Upper lobe of left lung (tissue), 6 donors: ENCODE measurements around the gene PTX4. TPM values are rescaled to one million over a fixed set of nuclear protein-coding genes. Genes with fewer than 3 reads are reported as not detected.

Source experiments
- ATAC-seq, 2 donors: fragments of 200-7000 bp; cut with Tn5 transposase; one replicate each; pipeline ENCODE4 v1.9.1; 2022; ENCODE audit warnings: mild to moderate bottlenecking in 2 of 2, moderate library complexity in 2 of 2; ENCODE audit not compliant: low FRiP score in 2 of 2
- DNase-seq, 2 donors: peaks; one replicate each; pipeline ENCODE4 v3.0.0-alpha.2; 2019 to 2020
- H3K27ac ChIP-seq, 4 donors: fragments of 200-600 bp; sonication (generic); one replicate each; pipeline ENCODE4 v1.5.1; 2016 to 2019
- H3K27me3 ChIP-seq, 4 donors: fragments of 200-600 bp; sonication (generic); one replicate each; pipeline ENCODE4 v1.5.1; 2017 to 2019
- H3K36me3 ChIP-seq, 4 donors: fragments of 200-600 bp; sonication (generic); one replicate each; pipeline ENCODE4 v1.5.1; 2016 to 2019
- H3K4me1 ChIP-seq, 4 donors: fragments of 200-600 bp; sonication (generic); one replicate each; pipeline ENCODE4 v1.5.1; 2018 to 2019
- H3K4me3 ChIP-seq, 4 donors: fragments of 200-600 bp; sonication (generic); one replicate each; pipeline ENCODE4 v1.5.1; 2017 to 2019; ENCODE audit warnings: mild to moderate bottlenecking in 2 of 4, moderate library complexity in 1 of 4
- H3K9me3 ChIP-seq, 4 donors: fragments of 200-600 bp; sonication (generic); one replicate each; pipeline ENCODE4 v1.5.1; 2018 to 2019
- EP300 ChIP-seq, 4 donors: sonication (generic); formaldehyde crosslinking; IDR thresholded peaks; one replicate each; pipeline ENCODE4 v1.5.1; 2017; ENCODE audit warnings: antibody characterized with exemption in 4 of 4, control low read depth in 2 of 4
- POLR2A ChIP-seq, 4 donors: fragments of 450-650 bp; IDR thresholded peaks; one replicate each; pipeline ENCODE4 v1.5.1; 2016 to 2017; ENCODE audit warnings: antibody characterized with exemption in 4 of 4, mild to moderate bottlenecking in 2 of 4
- POLR2AphosphoS5 ChIP-seq, 2 donors: sonication (generic); formaldehyde crosslinking; IDR thresholded peaks; one replicate each; pipeline ENCODE4 v1.5.1; 2017; ENCODE audit warnings: antibody characterized with exemption in 2 of 2
- WGBS, 2 donors: methylation state at CpG; one replicate each; pipeline ENCODE4 v1.1.5; 2017 to 2018; 5-methylcytosine and 5-hydroxymethylcytosine counted together
- total RNA-seq, 6 donors: library from RNA; depleted of rRNA in 4 of 6; stranded (reverse); fragments of >200 nt in 4 of 6; gene quantifications; one replicate each; pipeline versions ENCODE4 v1.1.0 to v1.2.1, GENCODE V29; 2016 to 2021
- TF ChIP-seq, protein P1 (sequence below), 6 experiments: fragments of 450-650 bp in 4 of 6; fragments of 200-600 bp in 2 of 6; sonication (generic) in 2 of 6; IDR thresholded peaks; one replicate each; pipeline ENCODE4 v1.5.1; 2016 to 2019; ENCODE audit warnings: antibody characterized with exemption in 6 of 6
- donor health status: DM: no; HTN: no; CAD: no; lungs with moderate emphysema.
- donor health status: DM: no; HTN: yes; CAD: no; lungs with severe emphysema.

Gene PTX4
- total RNA-seq, 6 donors from 2014 or later, result 0.30 to 0.34 (median 0.34) TPM; not detected in 3

DNA sequence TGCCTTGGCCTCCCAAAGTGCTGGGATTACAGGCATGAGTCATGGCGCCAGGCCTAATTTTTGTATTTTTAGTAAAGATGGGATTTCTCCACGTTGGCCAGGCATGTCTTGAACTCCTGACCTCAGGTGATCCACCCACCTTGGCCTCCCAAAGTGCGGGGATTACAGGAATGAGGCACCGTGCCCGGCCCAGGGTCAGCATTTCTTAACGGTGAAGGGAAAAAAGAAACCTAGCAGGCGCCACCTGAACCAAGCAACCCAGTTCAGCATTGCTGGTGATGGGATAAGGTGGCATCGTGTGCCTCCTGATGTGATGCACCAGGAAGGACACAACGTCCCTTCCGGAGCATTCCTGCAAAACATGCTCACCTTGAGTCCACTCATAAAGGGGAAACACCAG lies 11.7 kb downstream of the PTX4 start:
- H3K27me3 ChIP-seq, result no peaks in the 10 kb centered on the region
- TF ChIP-seq POLR2AphosphoS5 (IDR thresholded peaks at IDR 0.05), result no peak
- no peak for TF ChIP-seq POLR2A (IDR thresholded peaks at IDR 0.05)
- TF ChIP-seq EP300 (IDR thresholded peaks at IDR 0.05), result no peak
- TF ChIP-seq, protein P1, sequence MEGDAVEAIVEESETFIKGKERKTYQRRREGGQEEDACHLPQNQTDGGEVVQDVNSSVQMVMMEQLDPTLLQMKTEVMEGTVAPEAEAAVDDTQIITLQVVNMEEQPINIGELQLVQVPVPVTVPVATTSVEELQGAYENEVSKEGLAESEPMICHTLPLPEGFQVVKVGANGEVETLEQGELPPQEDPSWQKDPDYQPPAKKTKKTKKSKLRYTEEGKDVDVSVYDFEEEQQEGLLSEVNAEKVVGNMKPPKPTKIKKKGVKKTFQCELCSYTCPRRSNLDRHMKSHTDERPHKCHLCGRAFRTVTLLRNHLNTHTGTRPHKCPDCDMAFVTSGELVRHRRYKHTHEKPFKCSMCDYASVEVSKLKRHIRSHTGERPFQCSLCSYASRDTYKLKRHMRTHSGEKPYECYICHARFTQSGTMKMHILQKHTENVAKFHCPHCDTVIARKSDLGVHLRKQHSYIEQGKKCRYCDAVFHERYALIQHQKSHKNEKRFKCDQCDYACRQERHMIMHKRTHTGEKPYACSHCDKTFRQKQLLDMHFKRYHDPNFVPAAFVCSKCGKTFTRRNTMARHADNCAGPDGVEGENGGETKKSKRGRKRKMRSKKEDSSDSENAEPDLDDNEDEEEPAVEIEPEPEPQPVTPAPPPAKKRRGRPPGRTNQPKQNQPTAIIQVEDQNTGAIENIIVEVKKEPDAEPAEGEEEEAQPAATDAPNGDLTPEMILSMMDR (IDR thresholded peaks at IDR 0.05), result no peak
- no peak for DNase-seq
- H3K36me3 ChIP-seq, result no peaks in the 10 kb centered on the region
- H3K4me3 ChIP-seq, result no peak overlapping the region
- H3K9me3 ChIP-seq, result no peaks in the 10 kb centered on the region
- 86 to 94% methylated on average over 10 of the region's 10 CpGs for WGBS, 2 donors
- no peak for ATAC-seq
- H3K27ac ChIP-seq, result no peak overlapping the region
- H3K4me1 ChIP-seq, result peaks cover 15 to 34% (median 17%) of the 10 kb centered on the region in 4 donors

DNA sequence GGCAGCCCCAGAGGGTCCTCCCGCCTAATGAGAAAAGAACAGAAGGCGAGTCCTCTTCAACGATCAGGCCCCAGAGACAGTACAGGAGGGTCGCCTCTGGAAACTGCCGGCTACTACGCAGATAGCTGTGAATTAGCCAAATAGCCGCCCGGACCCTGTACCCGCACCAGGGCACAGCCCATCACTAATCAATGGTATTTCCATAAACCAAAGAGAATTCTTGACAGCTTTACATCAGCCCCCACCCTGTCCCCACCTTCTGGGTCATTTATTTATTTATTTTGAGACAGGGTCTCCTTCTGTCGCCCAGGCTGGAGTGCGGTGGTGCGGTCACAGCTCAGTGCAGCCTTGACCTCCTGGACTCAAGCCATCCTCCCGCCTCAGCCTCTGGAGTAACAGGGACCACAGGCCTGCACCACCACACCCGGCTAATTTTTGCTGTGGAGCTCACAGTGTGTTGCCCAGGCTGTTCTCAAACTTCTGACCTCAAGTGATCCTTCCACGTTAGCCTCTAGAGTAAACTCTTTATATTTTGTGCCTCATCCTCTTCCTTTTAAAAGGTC lies 13.1 kb downstream of the PTX4 start:
- Histone ChIP-seq H3K4me1 (peaks cover 16 to 48% (median 26%) of the 10 kb centered on the region in 4 donors), H3K27ac (peak overlapping the region; percentile 81 to 96 (median 94)), H3K36me3 (no peaks in the 10 kb centered on the region), H3K4me3 (peak overlapping the region; percentile 73 to 99 (median 86)), H3K9me3 (no peaks in the 10 kb centered on the region), H3K27me3 (no peaks in the 10 kb centered on the region)
- DNase-seq (no peak), ATAC-seq (no peak)
- TF ChIP-seq POLR2A (IDR thresholded peaks at IDR 0.05), result no peak
- TF ChIP-seq, protein P1 (IDR thresholded peaks at IDR 0.05), result no peak
- TF ChIP-seq POLR2AphosphoS5 (IDR thresholded peaks at IDR 0.05), result no peak
- no peak for TF ChIP-seq EP300 (IDR thresholded peaks at IDR 0.05)
- WGBS, 2 donors, result 68 to 81% methylated on average over 11 to 15 of the region's 15 CpGs

DNA sequence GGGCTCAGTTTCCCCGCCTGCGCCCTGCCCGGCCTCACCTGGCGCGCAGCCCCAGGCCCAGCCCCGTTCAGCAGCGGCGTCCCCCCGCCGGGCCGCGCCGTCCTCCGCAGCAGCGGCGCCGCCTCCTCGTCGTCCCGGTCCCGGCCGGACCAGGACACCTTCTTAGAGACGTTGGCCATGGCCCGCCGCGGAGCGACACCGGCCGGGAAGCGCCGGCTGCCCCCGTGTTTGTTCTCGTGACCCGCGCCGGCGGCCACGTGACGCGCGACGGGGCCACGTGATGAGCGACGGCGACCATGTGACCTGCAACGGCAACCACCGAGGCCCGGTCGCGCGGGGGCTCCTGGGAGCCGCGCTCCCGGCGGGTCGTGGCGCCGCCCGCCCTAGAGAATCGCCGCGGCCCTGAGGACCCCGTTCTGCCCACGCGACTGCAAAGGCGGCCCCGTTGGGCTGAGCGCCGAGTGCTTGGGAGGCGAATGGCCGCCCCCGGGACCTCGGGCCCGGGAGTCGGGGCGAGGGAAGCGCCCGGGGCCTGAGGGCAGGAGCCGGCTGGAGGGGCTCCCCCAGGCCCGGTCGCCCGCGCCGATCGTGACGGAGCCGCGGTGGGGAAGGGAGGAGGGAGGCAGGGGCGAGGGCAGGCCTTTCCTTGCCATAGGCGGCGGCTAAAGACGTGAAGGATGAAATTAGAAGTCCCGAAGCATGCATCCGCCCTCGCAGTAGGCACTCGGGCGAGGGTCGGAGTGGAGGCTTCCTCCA lies 13.8 kb downstream of the PTX4 start, which contains the start of gene CLCN7:
TSS of gene CLCN7 (minus strand) at position 233 of the 756 bp plus-strand sequence. CDS start at position 179, 54 bp downstream.
- ATAC-seq (peak; percentile 69 to 95), DNase-seq (peak; percentile 91 to 99)
- TF ChIP-seq, protein P1 (IDR thresholded peaks at IDR 0.05), result peak in 2 of 6 experiments; percentile 25 to 47
- TF ChIP-seq POLR2AphosphoS5 (IDR thresholded peaks at IDR 0.05) (peak; percentile 90 to 95), EP300 (IDR thresholded peaks at IDR 0.05) (peak in 1 of 4 donors; percentile 89), POLR2A (IDR thresholded peaks at IDR 0.05) (peak; percentile 82 to 97 (median 94))
- WGBS, 2 donors, result 0 to 1% methylated on average over 21 to 25 of the region's 99 CpGs
- H3K27ac ChIP-seq, result peak within 1 kb of the TSS; percentile 81 to 96 (median 94)
- H3K4me3 ChIP-seq, result peak within 1 kb of the TSS; percentile 73 to 99 (median 86)
- H3K36me3 ChIP-seq, result no peaks in the 10 kb centered on the region
- H3K9me3 ChIP-seq, result no peaks in the 10 kb centered on the region
- H3K4me1 ChIP-seq, result peaks cover 16 to 55% (median 31%) of the 10 kb centered on the region in 4 donors
- H3K27me3 ChIP-seq, result no peaks in the 10 kb centered on the region

- Histone ChIP-seq H3K27ac (peak overlapping the region; percentile 81 to 96 (median 94)), H3K9me3 (no peaks in the 10 kb centered on the region), H3K4me3 (peak overlapping the region; percentile 73 to 99 (median 86)), H3K27me3 (no peaks in the 10 kb centered on the region), H3K36me3 (no peaks in the 10 kb centered on the region), H3K4me1 (peaks cover 16 to 62% (median 31%) of the 10 kb centered on the region in 4 donors)
- DNase-seq, result no peak
- 15 to 34% methylated on average over 15 to 30 of the region's 57 CpGs for WGBS, 2 donors
- ATAC-seq, result no peak
- TF ChIP-seq EP300 (IDR thresholded peaks at IDR 0.05) (no peak), POLR2A (IDR thresholded peaks at IDR 0.05) (no peak), POLR2AphosphoS5 (IDR thresholded peaks at IDR 0.05) (no peak)
- TF ChIP-seq, protein P1 (IDR thresholded peaks at IDR 0.05), result no peak
Measured at GRCh38 chr16:1474082-1474795, 14.5 kb downstream of the PTX4 start.
